Tibial nerve (tissue), 4 donors: ENCODE measurements around the gene ASIC2. TPM values are rescaled to one million over a fixed set of nuclear protein-coding genes. Genes with fewer than 3 reads are reported as not detected.

Experiments
- DNase-seq, 2 donors: peaks; one replicate each; pipeline ENCODE4 v3.0.0-alpha.2; 2019; ENCODE audit warnings: low spot score in 2 of 2
- H3K27ac ChIP-seq, 4 donors: fragments of 200-600 bp; sonication (generic) in 3 of 4; one replicate each; pipeline ENCODE4 v1.5.1; 2017 to 2019; ENCODE audit warnings: mild to moderate bottlenecking in 1 of 4
- H3K27me3 ChIP-seq, 2 donors: fragments of 200-600 bp; sonication (generic) in 1 of 2; one replicate each; pipeline versions ENCODE4 v1.5.1 to v1.6.0; 2017 to 2019
- H3K36me3 ChIP-seq, 3 donors: fragments of 200-600 bp; sonication (generic); one replicate each; pipeline ENCODE4 v1.5.1; 2018 to 2019
- H3K4me1 ChIP-seq, 4 donors: fragments of 200-600 bp; sonication (generic) in 3 of 4; one replicate each; pipeline ENCODE4 v1.5.1; 2017 to 2019
- H3K4me3 ChIP-seq, 4 donors: fragments of 200-600 bp; sonication (generic) in 3 of 4; one replicate each; pipeline ENCODE4 v1.5.1; 2017 to 2019; ENCODE audit warnings: mild to moderate bottlenecking in 1 of 4, moderate library complexity in 1 of 4
- H3K9me3 ChIP-seq, 4 donors: fragments of 200-600 bp; sonication (generic) in 3 of 4; one replicate each; pipeline ENCODE4 v1.5.1; 2017 to 2019
- EP300 ChIP-seq, 2 donors: sonication (generic); formaldehyde crosslinking; IDR thresholded peaks; one replicate each; pipeline ENCODE4 v1.6.1; 2017; ENCODE audit warnings: antibody characterized with exemption in 2 of 2, mild to moderate bottlenecking in 1 of 2
- POLR2A ChIP-seq, 2 donors: fragments of 450-650 bp; IDR thresholded peaks; one replicate each; pipeline ENCODE4 v1.6.1; 2017; ENCODE audit warnings: antibody characterized with exemption in 2 of 2, mild to moderate bottlenecking in 2 of 2, moderate library complexity in 2 of 2
- WGBS, 2 donors: methylation state at CpG; one replicate each; pipeline ENCODE4 v1.1.5; 2018; 5-methylcytosine and 5-hydroxymethylcytosine counted together
- total RNA-seq, 4 donors: library from RNA; depleted of rRNA; stranded (reverse); fragments of >200 nt; gene quantifications; one replicate each; pipeline ENCODE4 v1.1.0, GENCODE V29; 2016
- TF ChIP-seq, protein P1 (sequence below), 5 experiments: fragments of 200-600 bp in 3 of 5; fragments of 450-650 bp in 2 of 5; sonication (generic) in 3 of 5; IDR thresholded peaks; one replicate each; pipeline ENCODE4 v1.5.1; 2016 to 2019; ENCODE audit warnings: antibody characterized with exemption in 5 of 5, mild to moderate bottlenecking in 3 of 5, moderate library complexity in 2 of 5

The ASIC2 gene
- total RNA-seq, 4 donors from 2014 or later: 0.21 to 1.5 (median 0.50) TPM

DNA sequence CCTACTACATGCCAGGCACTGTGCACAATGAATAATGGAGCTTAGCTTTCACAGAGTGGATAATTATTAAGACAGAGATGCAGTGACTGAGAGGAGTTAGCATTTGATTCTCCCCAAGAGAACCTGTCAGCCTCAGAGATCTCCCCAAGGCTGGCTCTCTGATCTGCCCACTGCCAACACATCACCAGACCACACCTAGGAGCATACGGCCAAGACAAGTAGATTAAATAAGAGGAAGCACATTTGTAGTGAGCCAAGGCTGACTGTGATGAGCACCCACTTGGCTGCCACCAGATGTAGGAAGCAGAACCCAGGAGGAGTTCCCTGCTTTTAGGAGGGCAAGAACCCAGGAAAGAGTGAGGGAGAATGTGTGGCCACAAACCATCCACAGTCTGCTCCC, 171.3 kb downstream of the ASIC2 start:
- no peaks in the 10 kb centered on the region for H3K9me3 ChIP-seq
- H3K4me1 ChIP-seq: no peaks in the 10 kb centered on the region
- H3K4me3 ChIP-seq: no peak overlapping the region
- no peak for TF ChIP-seq POLR2A (IDR thresholded peaks at IDR 0.05)
- TF ChIP-seq EP300 (IDR thresholded peaks at IDR 0.05): no peak
- TF ChIP-seq, protein P1, sequence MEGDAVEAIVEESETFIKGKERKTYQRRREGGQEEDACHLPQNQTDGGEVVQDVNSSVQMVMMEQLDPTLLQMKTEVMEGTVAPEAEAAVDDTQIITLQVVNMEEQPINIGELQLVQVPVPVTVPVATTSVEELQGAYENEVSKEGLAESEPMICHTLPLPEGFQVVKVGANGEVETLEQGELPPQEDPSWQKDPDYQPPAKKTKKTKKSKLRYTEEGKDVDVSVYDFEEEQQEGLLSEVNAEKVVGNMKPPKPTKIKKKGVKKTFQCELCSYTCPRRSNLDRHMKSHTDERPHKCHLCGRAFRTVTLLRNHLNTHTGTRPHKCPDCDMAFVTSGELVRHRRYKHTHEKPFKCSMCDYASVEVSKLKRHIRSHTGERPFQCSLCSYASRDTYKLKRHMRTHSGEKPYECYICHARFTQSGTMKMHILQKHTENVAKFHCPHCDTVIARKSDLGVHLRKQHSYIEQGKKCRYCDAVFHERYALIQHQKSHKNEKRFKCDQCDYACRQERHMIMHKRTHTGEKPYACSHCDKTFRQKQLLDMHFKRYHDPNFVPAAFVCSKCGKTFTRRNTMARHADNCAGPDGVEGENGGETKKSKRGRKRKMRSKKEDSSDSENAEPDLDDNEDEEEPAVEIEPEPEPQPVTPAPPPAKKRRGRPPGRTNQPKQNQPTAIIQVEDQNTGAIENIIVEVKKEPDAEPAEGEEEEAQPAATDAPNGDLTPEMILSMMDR (IDR thresholded peaks at IDR 0.05): no peak
- WGBS, 2 donors: 69% methylated on average over 1 of the region's 1 CpG
- H3K36me3 ChIP-seq: no peaks in the 10 kb centered on the region
- peaks cover 0 to 5% of the 10 kb centered on the region in 2 donors for H3K27me3 ChIP-seq
- H3K27ac ChIP-seq: no peak overlapping the region
- no peak for DNase-seq

DNA sequence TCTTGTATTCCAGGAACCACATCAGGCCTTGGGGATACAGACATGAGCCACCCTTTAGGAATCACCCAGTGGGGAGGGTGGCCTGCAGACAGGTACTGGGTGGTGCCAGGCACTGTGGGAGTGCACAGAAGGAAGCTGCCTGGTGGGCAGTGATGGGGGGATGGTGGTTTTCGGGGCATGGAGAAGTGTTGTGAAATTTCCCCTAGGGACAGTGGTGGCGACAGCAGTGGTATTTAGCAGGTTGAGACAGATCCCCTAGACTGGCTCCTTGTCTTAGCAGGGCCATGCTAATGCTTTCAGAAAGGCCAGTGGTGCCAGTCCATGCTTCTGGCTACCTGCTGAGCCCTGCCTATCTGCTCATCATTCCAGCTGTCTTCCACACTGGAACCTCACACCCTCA, 171.8 kb downstream of the ASIC2 start:
- Histone ChIP-seq H3K36me3 (no peaks in the 10 kb centered on the region), H3K27me3 (peaks cover 0 to 5% of the 10 kb centered on the region in 2 donors), H3K27ac (no peak overlapping the region), H3K4me3 (no peak overlapping the region), H3K9me3 (no peaks in the 10 kb centered on the region), H3K4me1 (no peaks in the 10 kb centered on the region)
- WGBS, 2 donors: 74 to 77% methylated on average over 2 of the region's 2 CpGs
- TF ChIP-seq EP300 (IDR thresholded peaks at IDR 0.05): no peak
- no peak for TF ChIP-seq POLR2A (IDR thresholded peaks at IDR 0.05)
- TF ChIP-seq, protein P1 (IDR thresholded peaks at IDR 0.05): no peak
- no peak for DNase-seq

DNA sequence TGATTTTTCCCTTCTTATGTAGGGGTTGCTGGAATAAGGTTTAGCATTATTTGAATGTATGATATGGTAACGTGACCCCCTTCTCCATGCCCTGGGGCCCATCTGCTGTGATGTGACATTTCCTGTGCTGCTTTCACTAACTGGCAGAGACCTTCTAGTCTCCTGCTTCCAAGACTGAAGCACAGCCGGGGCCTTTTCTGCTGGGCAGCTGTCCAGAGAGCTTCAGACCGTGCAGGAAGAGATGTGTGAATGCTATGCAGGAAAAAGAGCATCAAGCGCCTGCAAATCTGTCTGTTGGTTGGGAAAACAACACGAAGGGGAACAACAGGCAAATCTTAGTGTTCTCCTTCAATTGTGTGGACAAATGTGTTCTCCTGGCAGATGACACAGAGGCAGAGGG, 173.0 kb downstream of the ASIC2 start:
- Histone ChIP-seq H3K27ac (no peak overlapping the region), H3K27me3 (peaks cover 0 to 5% of the 10 kb centered on the region in 2 donors), H3K4me1 (no peaks in the 10 kb centered on the region), H3K36me3 (no peaks in the 10 kb centered on the region), H3K9me3 (no peaks in the 10 kb centered on the region), H3K4me3 (no peak overlapping the region)
- 33 to 45% methylated on average over 5 of the region's 5 CpGs for WGBS, 2 donors
- TF ChIP-seq EP300 (IDR thresholded peaks at IDR 0.05) (no peak), POLR2A (IDR thresholded peaks at IDR 0.05) (no peak)
- TF ChIP-seq, protein P1 (IDR thresholded peaks at IDR 0.05): no peak
- DNase-seq: no peak

DNA sequence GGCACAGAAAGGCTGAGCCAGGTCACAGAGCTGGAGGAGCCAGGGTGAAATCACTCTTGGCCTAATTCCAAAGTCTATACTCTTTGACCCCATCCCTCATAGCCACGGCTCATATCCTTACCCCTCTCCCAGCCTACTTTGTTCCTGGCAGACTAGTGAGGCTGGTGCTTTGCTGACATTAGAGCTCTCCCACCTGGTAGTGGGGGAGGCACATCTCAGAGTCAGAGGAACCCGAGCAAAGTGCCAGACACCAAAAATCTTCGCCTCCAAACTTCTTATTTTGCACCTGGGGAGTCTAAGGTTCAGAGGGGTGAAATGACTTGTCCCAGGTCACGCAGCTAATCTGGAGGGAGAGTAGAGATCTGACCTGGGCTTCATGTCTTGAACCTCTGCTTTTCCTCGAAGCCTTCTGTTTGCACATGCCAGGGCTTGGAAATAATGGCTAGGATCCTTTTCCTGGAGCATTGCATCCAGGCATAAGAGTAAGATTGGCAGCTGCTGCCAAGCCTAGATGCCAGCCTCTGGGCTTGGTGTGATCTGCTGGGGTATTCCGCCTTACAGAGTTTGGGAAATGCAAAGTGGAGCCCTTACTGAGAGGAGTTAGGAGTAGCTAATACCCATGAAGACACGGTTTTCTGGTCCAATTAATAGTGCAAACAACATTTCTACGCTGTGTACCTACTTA, 174.6 kb downstream of the ASIC2 start:
- WGBS, 2 donors: 65 to 66% methylated on average over 8 of the region's 8 CpGs
- no peaks in the 10 kb centered on the region for H3K4me1 ChIP-seq
- H3K27ac ChIP-seq: no peak overlapping the region
- H3K4me3 ChIP-seq: no peak overlapping the region
- peaks cover 0 to 5% of the 10 kb centered on the region in 2 donors for H3K27me3 ChIP-seq
- no peak for TF ChIP-seq POLR2A (IDR thresholded peaks at IDR 0.05)
- no peak for TF ChIP-seq EP300 (IDR thresholded peaks at IDR 0.05)
- TF ChIP-seq, protein P1 (IDR thresholded peaks at IDR 0.05): no peak
- H3K9me3 ChIP-seq: no peaks in the 10 kb centered on the region
- no peak for DNase-seq
- H3K36me3 ChIP-seq: no peaks in the 10 kb centered on the region

DNA sequence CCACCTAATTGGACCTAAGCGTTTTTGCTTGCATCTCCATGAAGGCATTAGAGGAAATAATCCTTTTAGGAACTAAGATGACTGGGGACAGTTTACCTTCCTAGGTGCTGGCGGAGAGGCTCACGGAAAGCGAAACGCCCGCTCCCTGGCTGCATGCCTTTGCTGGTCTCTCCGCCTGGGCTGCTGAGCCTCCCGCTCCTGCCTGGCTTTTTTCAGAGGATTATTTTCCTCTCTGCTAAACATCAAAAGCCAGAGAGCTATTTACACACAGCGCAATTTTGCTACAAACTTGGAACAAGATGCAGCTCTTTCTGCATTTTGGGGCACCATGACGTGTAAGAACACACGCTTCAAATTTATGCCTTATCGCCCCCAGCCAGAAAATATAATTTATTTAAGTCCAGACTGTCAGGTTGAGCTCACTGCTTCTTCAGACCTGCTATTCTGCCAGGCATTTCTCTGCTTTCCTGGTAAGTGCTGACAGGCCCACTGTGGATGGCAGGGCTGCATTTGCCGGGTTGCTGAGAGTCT, 177.0 kb downstream of the ASIC2 start:
- TF ChIP-seq, protein P1 (IDR thresholded peaks at IDR 0.05): no peak
- TF ChIP-seq POLR2A (IDR thresholded peaks at IDR 0.05): no peak
- TF ChIP-seq EP300 (IDR thresholded peaks at IDR 0.05): no peak
- Histone ChIP-seq H3K4me1 (no peaks in the 10 kb centered on the region), H3K27me3 (no peaks in the 10 kb centered on the region), H3K9me3 (no peaks in the 10 kb centered on the region), H3K36me3 (no peaks in the 10 kb centered on the region), H3K4me3 (no peak overlapping the region), H3K27ac (no peak overlapping the region)
- DNase-seq: no peak
- 71 to 77% methylated on average over 13 of the region's 13 CpGs for WGBS, 2 donors
